ENCODE measurements around the gene GKN2. TPM values are rescaled to one million over a fixed set of nuclear protein-coding genes. Genes with fewer than 3 reads are reported as not detected.

Gene GKN2
- total RNA-seq, 1 experiment from 2014 or later: not detected

GRCh38 chr2:68932402-68932801, 20.3 kb downstream of the GKN2 start:
- no TSS peak for BruUV-seq (replicated peaks)
- Mint-ChIP-seq H3K4me1 (ENCODE audit: low read depth, unreplicated experiment) (peaks cover 20% of the 10 kb centered on the region), H3K27ac (ENCODE audit: unreplicated experiment) (no peak overlapping the region), H3K4me3 (ENCODE audit: low read depth, unreplicated experiment) (no peak overlapping the region), H3K36me3 (ENCODE audit: insufficient read depth, unreplicated experiment) (no peaks in the 10 kb centered on the region), H3K9me3 (ENCODE audit: low read depth, unreplicated experiment) (no peaks in the 10 kb centered on the region), H3K27me3 (ENCODE audit: unreplicated experiment) (peaks cover 53% of the 10 kb centered on the region)
- intact Hi-C loops (cut with micrococcal nuclease; ENCODE audit: unreplicated experiment): no loop called here
- CTCF ChIA-PET: interaction anchor here (0.8 kb wide), 1 partner anchor 214 kb away, joined by 3 read pairs; no protein-coding TSS in a partner anchor
- TF ChIP-seq CTCF (IDR thresholded peaks at IDR 0.05; ENCODE audit: unreplicated experiment): no peak
- DNase-seq: no peak

DNA sequence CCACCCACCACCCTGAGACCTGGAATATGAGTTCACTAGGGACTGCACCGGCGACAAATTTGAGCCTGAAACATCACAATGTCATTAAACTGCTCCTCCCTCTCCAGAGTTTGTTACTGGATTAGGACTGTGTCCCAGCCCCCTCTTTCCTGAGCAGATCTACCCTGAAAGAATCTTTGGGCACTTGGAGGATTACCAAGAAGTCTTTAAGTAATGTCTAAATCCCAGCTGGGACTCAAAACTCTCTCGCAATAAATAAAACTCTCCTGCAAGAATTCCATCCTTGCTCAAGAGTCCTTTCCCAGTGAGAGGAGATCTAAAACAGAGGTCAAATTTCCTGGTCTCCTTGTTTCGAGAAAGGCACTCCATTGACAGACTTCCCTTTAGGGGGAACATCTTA, 20.9 kb downstream of the GKN2 start:
- TF ChIP-seq CTCF (IDR thresholded peaks at IDR 0.05; ENCODE audit: unreplicated experiment): no peak
- no peaks in the 10 kb centered on the region for H3K9me3 Mint-ChIP-seq (ENCODE audit: low read depth, unreplicated experiment)
- H3K36me3 Mint-ChIP-seq (ENCODE audit: insufficient read depth, unreplicated experiment): no peaks in the 10 kb centered on the region
- peaks cover 15% of the 10 kb centered on the region for H3K4me1 Mint-ChIP-seq (ENCODE audit: low read depth, unreplicated experiment)
- intact Hi-C loops (cut with micrococcal nuclease; ENCODE audit: unreplicated experiment): no loop called here
- no TSS peak for BruUV-seq (replicated peaks)
- DNase-seq: no peak
- H3K27me3 Mint-ChIP-seq (ENCODE audit: unreplicated experiment): peaks cover 59% of the 10 kb centered on the region
- CTCF ChIA-PET: no interaction called here
- no peak overlapping the region for H3K27ac Mint-ChIP-seq (ENCODE audit: unreplicated experiment)
- H3K4me3 Mint-ChIP-seq (ENCODE audit: low read depth, unreplicated experiment): no peak overlapping the region

- intact Hi-C loops (cut with micrococcal nuclease; ENCODE audit: unreplicated experiment): no loop called here
- Mint-ChIP-seq H3K4me1 (ENCODE audit: low read depth, unreplicated experiment) (peaks cover 10% of the 10 kb centered on the region), H3K27me3 (ENCODE audit: unreplicated experiment) (peaks cover 64% of the 10 kb centered on the region), H3K9me3 (ENCODE audit: low read depth, unreplicated experiment) (no peaks in the 10 kb centered on the region), H3K36me3 (ENCODE audit: insufficient read depth, unreplicated experiment) (no peaks in the 10 kb centered on the region), H3K4me3 (ENCODE audit: low read depth, unreplicated experiment) (no peak overlapping the region), H3K27ac (ENCODE audit: unreplicated experiment) (no peak overlapping the region)
- DNase-seq: no peak
- CTCF ChIA-PET: interaction anchor here (0.9 kb wide), 1 partner anchor 467 kb away, joined by 3 read pairs; no protein-coding TSS in a partner anchor
- no TSS peak for BruUV-seq (replicated peaks)
- TF ChIP-seq CTCF (IDR thresholded peaks at IDR 0.05; ENCODE audit: unreplicated experiment): no peak
Observed at GRCh38 chr2:68931149-68931711, 21.5 kb downstream of the GKN2 start.

- Mint-ChIP-seq H3K4me3 (ENCODE audit: low read depth, unreplicated experiment) (no peak overlapping the region), H3K27me3 (ENCODE audit: unreplicated experiment) (peaks cover 52% of the 10 kb centered on the region), H3K36me3 (ENCODE audit: insufficient read depth, unreplicated experiment) (no peaks in the 10 kb centered on the region), H3K4me1 (ENCODE audit: low read depth, unreplicated experiment) (peaks cover 4% of the 10 kb centered on the region), H3K9me3 (ENCODE audit: low read depth, unreplicated experiment) (no peaks in the 10 kb centered on the region), H3K27ac (ENCODE audit: unreplicated experiment) (no peak overlapping the region)
- TF ChIP-seq CTCF (IDR thresholded peaks at IDR 0.05; ENCODE audit: unreplicated experiment): no peak
- intact Hi-C loops (cut with micrococcal nuclease; ENCODE audit: unreplicated experiment): no loop called here
- CTCF ChIA-PET: interaction anchor here (1.2 to 3.8 kb wide), 3 partner anchors 16 to 218 kb away, joined by 3 to 41 read pairs (median 4); no protein-coding TSS in a partner anchor
- BruUV-seq (replicated peaks): no TSS peak
- DNase-seq: no peak
Observed at GRCh38 chr2:68926796-68927195, 25.9 kb downstream of the GKN2 start.
